HG02885 (cell line): ENCODE measurements around the gene CISH.

Experiments used
- ATAC-seq: cut with Tn5 transposase; IDR thresholded peaks from one replicate; pipeline ENCODE4 v1.9.1; 2021; ENCODE audit warnings: mild to moderate bottlenecking; ENCODE audit not compliant: unreplicated experiment, poor library complexity

CISH gene

DNA sequence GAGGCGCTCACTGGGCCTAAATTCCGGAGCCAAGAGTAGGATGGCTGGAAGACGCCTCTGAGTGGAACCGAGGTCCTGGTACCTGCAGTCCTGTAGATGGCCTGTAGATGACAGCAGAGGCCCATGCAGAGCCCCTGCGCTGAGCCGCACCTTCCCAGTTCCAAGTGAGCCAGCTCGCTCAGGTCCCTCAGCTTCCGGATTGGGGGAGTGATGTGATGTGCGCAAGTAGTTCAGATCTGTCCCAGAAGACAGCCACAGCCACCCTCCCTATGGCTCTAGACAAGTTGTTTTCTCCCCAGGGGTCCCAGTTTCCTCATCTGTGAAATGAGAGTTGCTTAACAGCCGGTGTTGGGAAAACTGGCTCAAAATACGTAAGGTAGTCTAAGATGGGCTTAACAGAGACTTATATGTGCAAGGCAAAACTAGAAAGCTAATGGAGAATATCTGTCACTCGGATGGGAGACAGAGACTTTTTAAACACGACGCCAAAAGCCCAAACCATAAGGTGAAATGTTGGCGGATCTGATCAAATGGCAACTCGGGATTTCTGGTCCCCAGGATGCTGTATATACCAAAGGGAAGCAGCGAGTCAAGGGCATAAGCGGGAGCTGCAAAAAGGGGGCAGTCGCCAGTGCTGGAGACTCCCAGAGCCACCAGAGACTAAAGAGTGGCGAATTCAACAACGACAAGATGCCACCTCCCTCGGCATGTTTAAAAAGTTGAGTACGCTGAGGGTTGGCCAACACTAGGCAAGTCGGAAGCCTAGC lies 4.6 kb upstream of the CISH start:
- ATAC-seq = peak; percentile 37

DNA sequence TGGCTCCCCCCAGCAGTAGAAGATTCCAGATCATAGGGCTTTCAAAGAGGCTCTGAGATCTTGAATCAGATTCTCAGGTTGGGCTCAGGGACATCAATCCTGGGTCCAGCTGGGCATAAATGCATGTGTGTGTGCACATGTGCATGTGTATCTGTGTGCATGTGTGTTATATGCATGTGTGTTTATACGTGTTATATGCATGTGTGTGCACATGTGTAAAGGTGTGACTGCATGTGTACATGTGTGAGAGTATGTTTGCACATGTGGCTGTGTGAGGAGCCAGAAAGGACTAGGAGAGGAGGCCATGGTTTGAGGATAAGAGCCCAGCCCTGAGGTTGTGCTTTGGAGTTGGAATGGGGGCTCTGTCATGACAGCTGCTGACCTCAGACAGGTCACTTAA lies 3.6 kb upstream of the CISH start:
- no peak for ATAC-seq

DNA sequence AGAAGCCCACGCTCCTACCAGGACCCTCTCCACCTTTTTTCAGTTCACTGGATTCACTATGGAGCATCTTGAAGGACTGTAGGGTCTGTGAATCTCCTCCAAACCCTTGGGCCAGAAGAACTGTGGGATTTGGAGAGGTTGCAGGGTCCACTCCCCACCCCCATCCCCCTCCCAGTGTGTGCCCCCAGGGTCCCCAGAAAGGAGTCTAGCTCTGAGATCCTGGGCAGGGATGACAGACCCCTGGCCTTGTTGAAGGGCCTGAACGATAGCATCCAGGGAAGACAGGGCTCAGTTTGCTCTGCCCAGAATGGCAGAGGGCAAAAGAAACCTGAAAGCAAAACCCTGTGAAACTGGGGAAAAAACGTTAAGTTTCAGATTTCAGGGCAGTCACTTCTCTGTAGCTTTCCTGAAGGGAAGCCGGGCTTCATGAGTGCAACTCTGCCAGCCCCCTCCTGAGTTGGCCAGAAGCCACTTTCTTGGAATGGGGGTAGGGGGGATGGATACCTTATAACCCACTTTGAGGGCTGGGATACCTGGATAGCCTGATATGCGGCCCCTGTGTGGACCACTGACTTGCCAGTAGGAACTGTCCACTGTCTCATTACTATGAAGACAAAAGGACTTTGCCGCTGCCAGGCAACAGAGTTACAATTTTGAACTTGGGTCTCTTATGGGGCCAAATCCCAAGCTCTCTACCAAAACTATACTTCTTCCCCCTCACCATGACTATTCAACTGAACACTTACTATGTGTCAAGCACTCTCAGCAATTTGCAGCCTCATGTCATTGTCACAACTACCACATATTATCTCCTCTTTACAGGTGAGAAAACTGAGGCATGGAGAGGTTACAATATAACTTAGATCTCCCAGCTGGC lies 1.6 kb upstream of the CISH start:
- no peak for ATAC-seq

DNA sequence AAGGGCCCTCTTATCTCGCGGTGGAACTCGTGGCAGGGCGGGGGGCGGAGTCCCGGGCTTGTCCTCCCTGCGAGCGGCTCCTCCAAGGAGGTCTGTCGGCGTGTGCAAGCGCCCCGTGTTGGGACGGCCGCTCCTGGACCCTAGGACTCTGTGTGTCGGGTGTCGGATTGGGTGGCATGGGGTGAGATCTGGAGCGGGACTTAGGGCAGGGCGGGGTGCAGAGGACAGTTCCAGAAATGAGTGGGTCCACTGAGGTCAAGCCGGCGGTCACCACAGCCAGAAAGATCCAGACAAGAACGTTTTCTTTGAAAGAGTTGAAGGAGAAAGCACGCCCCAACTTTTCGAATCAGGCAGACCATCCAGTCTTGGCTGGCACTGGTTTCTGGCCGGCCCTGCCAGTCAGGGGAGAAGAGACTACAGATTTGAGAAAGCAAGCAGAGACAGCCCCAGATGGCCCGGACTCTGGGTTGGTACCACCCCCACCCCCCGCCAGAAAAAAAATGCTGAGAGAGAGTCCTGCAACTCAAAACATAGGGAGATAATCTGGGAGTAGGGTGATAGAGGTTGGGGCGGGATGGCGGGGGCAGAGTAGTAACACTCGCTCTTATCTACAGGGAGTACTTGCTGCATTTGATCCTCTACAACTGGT lies 784 bp upstream of the CISH start:
- no peak for ATAC-seq

DNA sequence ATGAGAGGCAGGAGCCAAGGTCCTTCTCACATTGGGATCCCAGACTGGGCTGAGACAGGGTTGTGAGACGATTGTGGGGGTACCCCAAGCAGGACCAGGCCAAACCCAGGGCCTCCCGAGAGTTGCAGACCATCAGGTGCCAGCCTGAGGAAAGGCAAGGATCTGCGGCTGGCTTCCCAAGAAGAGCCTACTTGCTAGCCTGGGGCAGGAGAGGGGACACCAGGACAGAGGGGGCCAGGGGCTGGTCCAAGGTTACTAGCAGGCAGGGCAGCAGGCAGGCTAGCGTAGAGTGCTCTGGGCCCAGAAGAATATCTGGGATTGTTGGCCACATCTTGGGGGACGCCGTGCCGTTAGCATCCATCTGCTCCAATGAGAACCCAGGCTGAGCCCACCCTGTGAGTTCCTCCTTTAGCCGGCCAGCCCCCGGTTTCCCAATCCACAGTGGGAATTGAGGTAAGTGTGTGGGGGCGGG lies 546 bp downstream of the CISH start:
- no peak for ATAC-seq

DNA sequence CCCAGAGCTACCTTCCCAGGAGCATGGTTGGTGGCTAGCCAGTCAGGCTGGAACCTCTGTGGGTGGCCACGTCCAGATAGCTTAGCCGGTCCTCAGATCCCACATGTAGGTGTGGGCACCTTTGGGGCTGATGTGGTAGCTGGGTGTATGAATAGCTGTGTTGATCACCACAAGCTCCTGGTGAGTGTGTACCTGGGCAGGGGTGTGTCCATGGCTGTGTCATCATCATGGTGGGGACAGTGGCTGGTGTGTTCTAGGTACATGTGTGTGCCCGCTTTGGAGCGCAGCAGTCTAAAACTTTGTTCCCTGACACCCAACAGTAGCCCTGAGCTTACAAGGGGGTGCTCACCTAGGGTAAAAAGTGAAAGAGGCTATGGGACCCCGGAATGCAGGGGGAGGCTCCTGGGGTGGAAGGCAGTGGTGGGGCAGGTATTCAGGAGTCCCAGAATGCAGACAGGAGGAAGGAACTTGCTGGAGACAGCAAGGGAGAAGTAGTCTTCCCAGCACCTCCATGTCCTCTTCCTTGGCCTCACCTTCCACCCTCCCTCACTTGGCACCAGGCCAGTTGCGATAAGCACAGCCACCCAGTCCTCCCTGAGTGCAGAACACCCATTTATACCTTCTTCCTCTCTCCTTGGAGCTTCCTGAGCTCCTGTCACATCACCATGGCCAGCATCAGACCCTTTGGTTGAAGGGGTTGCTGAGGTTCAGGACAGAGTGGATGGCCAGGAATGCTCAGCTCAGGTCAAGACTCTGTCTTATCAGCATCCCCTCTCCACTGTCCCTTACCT lies 1.2 kb downstream of the CISH start:
- ATAC-seq = no peak

DNA sequence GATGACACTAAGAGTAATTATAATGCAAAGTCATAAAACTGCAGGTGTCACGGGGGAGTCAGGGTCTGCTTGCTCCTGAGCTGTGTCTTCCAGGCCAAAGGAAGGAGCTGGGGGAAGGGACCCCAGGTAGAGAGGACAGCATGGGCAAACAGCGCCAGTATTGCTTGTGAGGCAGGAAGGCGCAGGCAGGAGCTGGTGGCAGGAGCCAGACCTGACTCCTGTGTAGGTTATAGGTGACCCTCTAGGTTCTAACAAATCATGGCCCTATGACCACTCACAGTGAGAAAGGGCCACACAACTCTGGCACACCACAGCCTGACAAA lies 1.9 kb downstream of the CISH start:
- ATAC-seq = no peak

DNA sequence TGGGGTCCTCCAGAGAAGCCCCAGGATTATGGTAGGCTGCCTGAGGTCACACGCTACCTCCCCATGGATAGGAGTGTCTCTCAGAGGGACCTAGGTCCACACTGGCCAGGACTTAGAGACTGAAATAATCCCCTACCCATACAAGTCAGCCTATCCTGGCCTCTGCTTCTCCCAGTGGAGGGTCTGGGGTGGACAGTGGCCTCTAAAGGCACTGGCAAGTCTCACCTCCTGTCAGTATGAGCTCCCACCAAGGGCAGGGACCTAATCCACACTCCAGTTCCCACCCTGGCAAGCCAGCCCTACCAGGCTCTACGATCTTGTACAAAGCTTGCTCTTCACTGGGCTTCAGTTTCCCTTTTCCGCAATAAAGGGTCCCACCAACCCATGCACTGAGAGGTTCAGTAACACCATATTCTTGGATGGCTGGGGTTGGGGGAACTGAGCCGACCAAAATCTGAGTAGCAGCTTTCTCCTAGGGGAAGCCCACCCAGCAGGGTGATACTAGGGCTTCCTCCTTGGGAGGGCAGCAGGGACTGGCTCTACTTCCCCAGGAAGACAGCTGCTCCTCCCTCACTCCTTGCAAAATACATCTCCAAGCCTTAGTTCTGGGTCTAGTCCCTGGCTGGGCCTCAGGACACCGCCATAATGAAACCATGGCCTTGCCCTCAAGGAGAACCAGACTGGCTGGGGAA lies 2.4 kb downstream of the CISH start:
- ATAC-seq = no peak

DNA sequence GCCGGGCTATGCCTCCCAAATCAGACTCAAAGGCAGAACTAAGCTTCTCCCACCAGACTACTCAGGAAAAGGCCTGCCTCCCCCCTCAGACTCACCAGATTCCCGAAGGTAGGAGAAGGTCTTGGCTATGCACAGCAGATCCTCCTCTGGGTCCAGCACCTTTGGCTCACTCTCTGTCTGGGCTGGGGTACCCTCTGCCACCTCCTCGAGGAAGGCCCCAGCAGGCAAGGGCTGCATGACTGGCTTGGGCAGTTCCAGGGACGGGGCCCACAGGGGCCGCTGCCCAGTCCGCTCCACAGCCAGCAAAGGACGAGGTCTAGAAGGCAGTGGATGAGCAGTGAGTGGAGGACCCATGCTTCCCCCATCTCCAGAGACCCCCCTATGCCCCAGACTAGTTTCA lies 3.3 kb downstream of the CISH start:
- no peak for ATAC-seq

DNA sequence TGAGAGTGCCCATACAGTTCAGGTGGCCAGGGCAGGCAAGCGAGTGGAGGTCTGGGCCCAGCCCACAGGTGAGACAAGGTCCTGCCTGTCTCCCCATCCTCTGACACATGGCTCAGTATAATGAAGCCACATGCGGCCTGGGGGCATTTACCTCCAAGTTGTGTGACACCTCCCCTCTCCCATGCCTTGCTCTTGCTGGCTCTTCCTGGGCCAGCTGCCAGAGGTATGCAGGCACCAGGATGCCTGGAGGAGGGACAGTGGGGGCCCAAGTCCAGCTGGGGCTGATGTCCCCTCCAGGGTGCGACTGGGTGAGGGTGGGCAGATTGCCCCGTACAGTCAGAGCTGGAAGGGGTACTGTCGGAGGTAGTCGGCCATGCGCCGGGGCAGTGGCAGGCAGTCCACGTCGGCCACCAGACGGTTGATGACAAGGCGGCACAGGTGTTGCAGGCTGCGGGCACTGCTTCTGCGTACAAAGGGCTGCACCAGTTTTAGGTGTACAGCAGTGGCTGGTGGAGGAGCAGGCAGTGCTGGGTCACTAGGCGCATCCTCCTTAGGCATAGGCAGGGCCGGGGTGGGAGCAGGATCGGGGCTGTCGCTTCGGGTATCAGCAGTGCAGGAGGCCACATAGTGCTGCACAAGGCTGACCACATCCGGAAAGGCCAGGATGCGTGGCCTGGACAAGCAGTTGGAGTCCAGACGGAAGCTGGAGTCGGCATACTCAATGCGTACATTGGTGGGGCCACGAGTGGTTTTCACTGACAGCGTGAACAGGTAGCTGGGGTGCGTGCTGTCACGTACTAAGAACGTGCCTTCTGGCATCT lies 4.1 kb downstream of the CISH start:
- no peak for ATAC-seq

DNA sequence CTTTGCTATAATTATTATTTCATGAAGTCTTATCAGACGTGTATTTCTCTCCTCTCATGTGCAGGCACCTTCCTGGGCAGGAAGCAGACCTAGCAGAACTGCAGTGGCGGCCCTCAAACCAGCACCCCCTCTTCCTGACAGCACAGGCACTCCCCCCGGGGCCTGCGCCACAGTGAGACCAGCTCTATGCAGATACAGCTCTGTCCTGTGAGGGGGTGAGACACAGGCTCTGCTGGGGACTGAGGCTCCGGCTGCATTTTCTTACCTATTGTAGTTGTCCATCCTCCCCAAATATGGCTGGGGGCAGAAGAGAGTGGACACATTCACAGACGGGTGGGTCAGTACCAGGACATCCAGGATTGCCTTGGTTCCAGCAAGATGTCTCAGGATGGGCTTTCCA lies 5.0 kb downstream of the CISH start:
- ATAC-seq = no peak

DNA sequence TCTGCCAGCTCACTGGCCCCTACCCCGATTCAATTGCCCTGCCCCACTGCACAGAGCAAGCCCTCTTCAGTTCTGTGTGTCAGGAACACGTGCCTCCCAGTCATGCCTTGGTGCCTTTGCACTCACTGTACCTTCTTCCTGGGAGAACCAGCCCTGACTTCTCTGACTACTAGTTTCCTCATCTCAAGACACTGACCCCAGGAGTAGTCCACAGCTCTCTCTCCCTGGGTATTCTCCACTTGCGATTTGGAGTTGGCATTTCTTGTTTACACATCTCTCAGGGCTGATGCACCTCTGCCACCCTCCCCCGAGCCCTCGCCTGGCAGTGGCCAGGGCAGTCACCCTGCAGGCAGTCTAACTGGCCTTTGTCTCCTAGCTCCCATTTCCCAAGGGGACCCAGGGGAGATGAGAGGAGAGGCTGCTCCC lies 5.7 kb downstream of the CISH start:
- ATAC-seq = no peak

DNA sequence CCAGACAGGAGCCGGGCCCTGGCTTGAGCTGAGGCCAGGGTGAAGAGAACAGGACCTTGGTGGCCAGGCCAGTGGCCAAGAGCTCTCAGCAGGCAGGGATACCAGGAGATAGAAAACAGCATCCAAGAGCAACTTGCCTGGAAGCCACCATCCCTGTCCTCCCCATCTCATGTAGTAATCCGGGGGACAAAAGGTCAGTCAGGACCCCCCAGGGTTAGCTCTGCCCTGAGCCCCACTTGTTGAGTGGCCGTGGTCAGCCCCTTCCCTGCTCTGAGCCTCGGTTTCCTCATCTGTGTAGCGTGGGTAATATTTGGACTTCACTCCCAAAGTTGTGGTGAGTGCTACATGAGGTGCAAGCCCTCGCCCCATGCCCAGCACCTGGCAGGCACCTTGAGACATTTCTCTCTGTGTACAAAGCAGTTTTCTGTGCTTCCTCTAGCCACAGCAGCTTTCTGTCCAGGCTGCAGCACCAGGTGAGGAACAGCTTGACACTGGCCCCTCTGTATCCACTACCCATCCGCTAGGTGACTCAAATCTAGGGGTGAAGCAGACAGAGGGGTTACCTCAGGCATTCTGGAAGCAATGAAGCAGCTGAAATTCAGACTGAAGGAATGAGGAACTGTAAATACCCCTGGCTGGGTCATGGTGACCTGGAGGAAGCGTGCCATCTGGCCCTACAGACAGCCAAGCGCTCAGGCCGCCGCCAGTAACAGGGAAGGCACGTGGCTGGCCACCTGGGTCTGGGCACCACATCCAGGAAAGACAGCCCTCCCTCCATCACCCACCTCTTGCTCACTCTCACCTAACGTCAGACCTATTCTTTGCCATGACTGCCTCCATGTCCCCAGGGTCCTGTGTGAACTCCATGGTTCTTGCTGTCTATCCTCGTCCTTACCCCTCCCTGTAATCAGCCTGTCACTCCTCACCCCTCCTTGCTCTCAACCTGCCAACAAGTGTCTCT lies 6.7 kb downstream of the CISH start:
- no peak for ATAC-seq

DNA sequence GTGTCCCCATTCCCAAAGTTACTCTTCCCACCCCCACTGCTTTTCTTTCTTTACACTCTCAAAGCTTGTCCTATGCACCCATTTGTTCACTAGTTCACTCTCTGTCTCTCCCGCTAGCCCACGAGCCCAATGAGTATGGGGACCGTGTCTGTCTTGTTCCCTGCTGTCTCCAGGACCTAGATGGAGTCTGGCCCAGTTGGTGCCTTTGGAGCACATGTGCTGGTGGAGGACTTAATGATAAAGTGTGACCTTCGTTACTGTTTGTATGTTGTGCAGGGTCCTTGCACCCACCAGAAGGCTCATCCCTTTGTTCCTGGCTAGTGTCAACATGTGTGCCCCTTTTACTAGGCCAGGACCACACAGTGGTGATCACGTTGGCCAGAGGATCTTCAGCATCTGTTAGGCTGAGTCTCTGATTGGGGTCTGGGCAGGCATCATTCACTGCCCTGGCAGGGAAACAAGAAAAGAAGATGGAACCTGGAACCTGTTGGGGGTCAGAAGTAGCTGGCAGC lies 7.4 kb downstream of the CISH start:
- ATAC-seq = no peak

DNA sequence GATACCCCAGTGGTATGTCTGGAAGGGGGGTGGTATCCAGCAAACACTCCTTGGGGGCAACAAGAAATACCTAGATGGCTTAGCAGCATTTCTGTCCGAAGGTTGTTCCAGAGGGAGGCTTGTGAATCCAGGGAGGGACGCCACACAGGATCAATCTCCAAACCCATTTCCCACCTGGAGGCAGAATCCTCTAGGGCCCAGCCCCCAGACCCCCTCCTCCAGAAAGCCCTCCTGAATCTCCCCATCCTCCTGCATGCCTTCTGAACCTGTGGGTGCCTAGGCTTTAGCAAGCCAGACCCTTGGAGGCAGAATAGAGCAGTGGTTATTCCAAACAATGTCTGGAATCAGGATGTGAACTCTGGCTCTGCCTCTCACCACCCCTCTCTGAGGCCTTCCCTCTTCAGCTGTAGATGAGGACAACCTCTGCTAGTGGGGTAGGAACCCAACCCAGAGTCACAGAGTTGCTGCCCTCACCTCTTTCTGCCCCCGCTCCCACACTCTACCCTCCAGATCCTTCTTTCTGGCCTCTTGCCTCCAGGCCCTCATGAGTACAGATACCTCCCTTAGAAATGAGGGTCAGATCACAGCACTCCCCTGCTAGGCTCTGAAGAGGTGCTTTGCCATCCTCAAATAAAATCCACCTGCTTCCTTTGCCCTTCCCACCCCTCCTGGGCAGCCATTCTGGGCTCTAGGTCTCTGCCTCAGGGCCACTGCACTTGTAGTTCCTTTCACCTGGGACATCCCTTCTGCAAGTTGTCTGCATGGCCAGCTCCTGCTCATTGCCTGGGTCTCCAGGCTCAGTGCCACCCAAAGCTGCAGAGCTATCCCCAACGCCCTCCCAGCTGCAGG lies 8.1 kb downstream of the CISH start:
- ATAC-seq = no peak

DNA sequence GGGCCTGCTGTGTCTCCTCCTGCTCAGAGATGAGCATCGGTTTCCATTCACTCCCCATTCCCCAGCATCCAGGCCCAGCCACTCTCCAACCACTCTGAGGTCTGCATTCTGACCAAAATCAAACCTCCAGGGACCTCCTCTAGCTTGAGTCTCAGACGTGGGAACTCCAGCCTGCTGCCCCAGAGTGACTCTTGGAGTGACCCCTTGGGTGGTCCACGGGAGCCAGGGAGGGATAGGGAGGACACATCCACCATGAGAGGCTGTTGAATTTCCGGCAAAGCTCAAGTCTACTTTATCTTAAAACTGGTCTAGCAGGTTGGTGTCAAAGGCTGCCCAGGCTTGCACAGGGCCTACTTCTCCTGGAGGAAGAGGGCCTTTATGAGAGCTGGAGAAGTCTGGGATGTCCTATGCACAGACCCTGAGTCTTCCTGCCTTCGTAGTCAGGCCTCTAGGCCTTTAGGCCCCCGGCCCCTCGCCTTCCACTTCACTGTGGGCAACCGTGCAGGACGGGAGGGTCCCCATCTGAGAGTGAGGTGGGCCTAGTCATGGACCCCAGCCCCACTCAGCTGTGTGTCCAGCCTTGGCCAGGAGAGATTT lies 8.9 kb downstream of the CISH start:
- ATAC-seq = no peak
